Muscle of back (tissue), 13 donors: Measurements from ENCODE around the gene PTHLH. TPM values are rescaled to one million over a fixed set of nuclear protein-coding genes. Genes with fewer than 3 reads are reported as not detected.

Experiments
- DNase-seq, 3 donors: peaks; one replicate each; pipeline versions ENCODE4 v3.0.0 to v3.0.0-alpha.2; 2013
- long read RNA-seq, 9 donors: transcript quantifications; one replicate each; lab custom pipeline, GENCODE V29; 2026
- polyA plus RNA-seq, 10 donors: library from polyadenylated mRNA; unstranded; fragments of 120-200 nt; gene quantifications; one replicate each; pipeline ENCODE4 v1.2.1, GENCODE V29; 2013; ENCODE audit not compliant: insufficient read length in 10 of 10

The PTHLH gene
- 1 to 10 TPM; 1.4 to 8.7 (median 2.6) TPM for polyA plus RNA-seq
- long read RNA-seq, donor 1: 0 reads
- long read RNA-seq, donor 2: 0 reads
- long read RNA-seq, donor 3: 0 reads
- long read RNA-seq, donor 4, partial matches to known transcripts: 0 of 2 reads
- long read RNA-seq, donor 4, other reads (novel, unspliced or antisense): 0 of 2 reads
- long read RNA-seq, donor 5, partial matches to known transcripts: 0 of 1 reads
- long read RNA-seq, donor 5, other reads (novel, unspliced or antisense): 0 of 1 reads
- long read RNA-seq, donor 6, partial matches to known transcripts: 0 of 3 reads
- long read RNA-seq, donor 6, other reads (novel, unspliced or antisense): 0 of 3 reads
- long read RNA-seq, donor 7, partial matches to known transcripts: 0 of 1 reads
- long read RNA-seq, donor 7, other reads (novel, unspliced or antisense): 0 of 1 reads
- long read RNA-seq, donor 8: 0 reads
- long read RNA-seq, donor 9: 0 reads

DNA sequence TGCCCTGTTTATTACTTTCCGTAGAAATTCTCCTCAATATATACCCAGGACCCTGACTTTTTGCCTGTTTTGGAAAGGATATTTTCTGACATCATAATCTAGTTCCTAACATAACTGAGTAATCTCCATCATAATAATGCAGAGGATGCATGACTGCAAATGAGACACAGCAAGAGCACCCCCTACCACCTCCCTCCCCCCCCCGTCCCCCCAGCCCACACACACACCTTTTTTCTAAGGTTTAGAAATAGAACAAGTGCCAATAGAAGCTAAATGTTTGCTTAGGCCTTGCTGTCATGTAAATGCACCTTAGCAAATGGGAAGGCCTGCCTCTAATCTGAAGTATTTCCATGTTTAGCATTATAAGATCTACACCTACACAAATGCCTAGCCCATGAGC, at the start of gene PTHLH:
Gene PTHLH, minus strand, starts transcription at position 13 of the 400 bp plus-strand sequence. CDS start 3,239 bp downstream, outside the sequence.
- DNase-seq: no peak

DNA sequence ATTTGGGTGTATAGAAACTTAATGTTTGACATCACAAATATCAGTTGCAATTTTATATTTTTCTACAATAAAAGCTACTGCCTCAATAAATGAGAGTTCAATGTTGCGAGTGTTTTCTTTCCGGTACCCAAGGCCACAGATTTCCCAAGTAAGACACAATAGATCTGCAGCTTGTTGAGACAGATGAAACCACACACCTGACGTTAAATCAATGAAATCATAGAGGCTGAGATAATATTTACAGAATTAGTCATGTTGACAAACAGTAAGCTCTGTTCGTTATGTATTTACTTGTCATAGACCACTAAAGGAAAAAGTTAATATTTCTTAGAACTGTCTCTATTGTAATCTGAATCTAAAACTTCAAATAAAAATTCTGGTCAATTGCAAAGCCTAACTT, 49.2 kb upstream of the PTHLH start:
- DNase-seq: no peak

DNA sequence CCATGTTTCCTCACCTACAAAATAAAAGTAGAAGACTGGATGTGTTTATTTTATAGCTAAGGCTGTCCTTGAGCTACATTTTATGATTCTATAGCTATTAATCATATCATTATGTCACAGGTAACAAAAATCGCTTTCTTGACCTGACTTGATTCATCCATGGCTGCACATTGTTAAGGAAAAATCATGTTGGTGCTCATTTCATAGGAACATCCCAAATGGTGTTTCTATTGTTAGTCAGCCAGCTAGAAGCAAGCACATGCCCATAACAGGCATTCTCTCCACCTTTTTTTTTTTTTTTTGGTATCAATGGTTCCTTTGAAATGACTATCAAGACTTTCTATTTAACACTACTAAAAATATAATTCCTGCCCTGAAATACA, 45.3 kb upstream of the PTHLH start:
- no peak for DNase-seq

DNA sequence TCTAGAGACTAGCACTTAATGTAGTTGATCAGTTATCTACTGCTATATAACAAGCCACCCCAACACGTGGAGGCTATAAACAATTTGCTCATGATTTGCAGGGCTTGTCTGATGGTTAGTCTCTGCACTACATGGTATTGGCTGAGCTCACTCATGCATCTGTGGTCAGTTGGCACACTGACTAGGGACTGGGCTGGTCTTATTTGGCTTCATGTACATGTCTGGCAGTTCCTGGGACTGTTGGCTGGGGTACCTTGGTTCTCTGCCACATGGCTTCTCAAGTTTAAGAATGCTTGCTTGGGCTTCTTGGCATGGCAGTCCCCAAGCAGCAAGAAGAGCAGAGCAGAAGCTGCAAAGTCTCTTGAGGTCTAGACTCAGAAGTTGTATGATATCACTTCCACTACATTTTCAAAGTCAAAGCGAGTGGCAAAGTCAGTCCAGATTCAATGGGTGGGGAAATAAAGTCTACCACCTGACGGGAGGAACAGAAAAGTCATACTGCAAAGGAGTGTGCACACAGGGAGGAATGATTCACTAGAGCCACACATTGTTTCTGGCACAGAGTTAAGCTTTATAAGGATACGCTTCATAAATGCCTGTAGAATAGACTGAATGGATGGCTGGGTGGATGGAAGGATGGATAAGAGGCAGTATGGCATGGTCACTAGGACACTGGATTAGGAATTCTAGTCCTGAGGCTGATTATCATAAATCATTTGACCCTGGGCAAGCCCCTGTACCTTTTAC, 44.8 kb upstream of the PTHLH start:
- DNase-seq: peak in 1 of 3 donors; percentile 11

DNA sequence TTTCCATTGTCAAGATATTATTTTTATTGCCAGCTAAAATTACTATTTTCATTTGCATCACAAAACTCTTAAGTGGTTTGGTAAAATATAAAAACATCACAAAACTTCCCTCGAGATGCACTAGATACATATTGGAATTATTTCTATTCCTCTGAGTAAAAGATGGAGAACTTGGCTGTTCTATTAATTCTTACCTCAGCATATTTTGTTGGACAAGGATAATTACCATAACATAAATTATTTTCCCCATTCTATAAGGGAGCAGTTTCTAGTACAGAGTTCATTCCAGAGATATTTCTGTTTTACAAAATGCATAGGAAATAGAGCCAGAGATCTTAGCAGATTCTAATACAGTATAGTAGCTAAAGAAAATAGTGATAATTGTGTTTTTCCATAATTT, 42.6 kb upstream of the PTHLH start:
- DNase-seq: no peak

DNA sequence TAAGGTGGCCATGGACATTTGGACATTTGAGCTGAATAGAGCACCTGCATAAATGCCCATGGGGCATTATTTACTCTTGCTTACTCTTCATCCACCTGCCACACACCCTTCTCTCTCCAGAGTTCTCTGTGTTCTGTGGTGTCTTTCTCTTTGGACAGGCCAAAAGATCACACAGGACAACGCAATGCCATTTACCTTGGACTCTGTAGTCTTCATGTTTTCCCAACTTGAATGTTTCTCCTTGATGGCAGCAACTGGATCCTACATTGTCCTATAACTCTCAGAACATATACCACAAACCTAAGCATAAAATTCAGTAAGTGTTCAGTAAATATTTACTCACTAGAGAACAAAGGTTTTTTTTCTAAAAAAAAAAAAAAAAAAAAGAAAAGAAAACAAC, 41.7 kb upstream of the PTHLH start:
- no peak for DNase-seq

DNA sequence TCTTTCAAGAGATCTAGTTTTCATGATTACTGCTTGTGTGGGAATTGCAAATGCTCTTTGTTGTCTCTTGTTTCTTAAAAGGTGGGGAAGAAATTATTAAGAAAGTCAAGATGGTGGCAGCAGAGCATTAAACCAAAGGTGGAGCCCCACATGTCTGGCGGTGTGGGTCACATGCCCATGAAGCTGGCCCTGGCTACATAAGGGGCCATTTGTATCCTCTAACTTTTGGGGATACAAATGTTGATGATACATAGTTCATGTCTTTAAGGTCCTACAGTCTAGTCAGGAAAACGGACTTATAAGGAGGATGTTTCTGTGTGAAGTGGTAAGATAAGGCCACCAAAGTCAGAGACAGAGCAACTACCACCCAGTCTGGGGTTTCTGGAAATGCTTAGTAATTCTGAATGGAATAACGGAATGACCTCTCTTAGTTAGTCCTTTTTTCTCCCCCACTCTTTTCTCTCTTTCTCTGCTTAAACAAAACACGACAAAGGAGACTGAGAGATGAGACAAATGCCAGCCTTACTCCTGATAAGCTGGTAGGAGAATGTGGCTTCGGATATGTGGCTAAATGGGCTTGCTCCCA, 39.9 kb upstream of the PTHLH start:
- no peak for DNase-seq

DNA sequence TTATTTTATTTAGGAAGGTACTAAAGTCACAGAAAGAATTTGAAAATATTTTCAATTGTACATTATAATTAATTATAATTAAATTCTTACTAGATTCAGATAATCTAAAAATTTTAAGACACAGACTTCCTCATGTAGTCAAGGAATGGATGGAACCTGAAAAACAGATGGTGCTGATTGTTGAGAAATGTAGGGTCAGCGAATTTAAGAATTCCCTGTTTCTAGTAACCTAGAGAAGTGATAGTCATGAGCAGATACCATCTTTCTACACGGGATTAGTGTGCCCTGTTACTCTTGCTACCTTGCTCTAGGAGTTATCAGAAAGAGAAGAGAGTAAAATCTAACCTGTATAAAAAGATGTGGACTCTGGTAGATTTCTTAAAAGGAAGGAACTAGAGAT, 37.5 kb upstream of the PTHLH start:
- DNase-seq: no peak

DNA sequence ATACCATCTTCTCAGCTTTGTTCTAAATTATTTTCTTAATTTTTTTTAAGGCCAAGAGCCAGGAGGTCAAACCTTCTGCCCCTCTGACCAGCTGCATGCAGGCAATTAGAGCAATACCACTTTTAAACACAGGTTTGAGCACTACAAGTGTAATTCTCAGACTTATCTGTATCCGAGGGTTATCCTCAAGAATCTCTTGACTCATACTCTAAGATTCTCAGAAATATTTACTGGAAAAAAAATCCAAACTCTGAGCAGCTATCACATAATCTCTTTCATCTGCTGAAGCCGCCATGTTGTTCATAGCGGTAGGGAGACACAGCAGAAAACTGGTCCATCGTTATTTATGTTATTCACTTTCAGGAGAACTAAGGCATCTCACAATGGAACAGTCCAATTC, 27.4 kb upstream of the PTHLH start:
- no peak for DNase-seq

DNA sequence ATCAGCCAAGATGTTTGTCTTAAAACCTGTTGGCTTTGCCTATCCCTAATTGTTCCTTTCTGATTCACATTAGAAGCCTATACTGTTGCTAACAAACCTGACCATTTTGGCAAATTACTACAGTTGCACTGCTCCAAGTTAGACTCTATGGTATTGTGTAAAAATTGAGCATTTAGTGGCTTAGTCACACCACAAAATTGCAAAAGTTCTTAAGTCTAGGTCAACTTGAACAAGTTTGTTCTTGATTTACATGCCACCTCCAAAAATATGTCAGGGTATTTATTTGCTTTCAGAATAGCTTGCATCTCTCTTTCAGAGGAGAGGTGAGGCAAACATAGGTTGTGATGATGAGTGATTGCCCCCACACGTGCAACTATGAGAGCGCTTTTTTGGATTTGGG, 27.0 kb upstream of the PTHLH start:
- no peak for DNase-seq

DNA sequence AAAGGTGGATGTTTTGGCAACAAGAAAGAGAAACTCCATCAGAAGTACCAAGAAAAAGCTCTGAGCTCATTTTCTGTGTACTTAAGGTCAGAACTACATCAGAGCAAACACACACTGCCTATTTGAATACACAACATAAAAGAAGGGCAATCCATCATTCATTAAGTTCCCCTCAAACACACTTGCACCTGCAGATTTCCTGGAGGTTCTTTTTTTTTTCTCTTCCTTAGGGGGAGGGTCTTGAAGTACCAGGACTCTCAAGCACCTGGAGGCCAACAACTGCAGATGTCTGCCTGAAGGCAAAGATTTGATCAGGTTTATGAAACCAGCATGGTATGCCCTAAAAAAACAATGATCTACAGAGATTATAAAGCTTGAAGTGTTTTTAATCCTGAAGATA, 26.1 kb upstream of the PTHLH start:
- no peak for DNase-seq

DNA sequence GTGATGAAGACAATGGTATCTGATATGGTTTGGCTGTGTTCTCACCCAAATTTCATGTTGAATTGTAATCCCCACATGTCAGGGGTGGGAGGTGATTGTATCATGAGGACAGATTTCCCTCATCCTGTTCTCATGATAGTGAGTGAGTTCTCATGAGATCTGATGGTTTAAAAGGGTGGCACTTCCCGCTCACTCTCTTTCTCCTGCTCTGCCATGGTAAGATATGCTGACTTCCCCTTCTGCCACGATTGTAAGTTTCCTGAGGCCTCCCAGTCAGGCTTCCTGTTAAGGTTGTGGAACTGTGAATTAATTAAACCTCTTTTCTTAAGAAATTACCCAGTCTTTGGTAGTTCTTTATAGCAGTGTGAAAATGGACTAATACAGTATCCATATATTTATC, 25.6 kb upstream of the PTHLH start:
- DNase-seq: no peak

DNA sequence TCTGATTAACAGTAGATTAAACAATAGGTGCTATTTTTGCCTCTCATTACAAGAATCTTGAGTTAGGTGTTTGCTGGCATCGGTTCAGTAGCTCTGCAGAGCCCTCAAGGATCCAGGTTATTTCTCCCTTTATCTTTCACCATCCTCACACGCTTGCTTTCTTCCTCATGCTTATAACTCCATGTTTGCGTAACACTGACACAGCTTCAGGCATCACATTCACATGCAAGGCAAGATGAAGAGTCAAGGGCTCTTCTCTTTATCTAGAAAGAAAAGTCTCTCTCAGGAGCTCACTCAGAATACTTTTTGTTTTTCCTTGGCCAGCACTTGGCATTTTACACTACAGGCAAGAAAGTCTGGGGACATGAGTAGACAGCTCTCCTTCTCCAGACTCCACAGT, 24.2 kb upstream of the PTHLH start:
- DNase-seq: no peak

DNA sequence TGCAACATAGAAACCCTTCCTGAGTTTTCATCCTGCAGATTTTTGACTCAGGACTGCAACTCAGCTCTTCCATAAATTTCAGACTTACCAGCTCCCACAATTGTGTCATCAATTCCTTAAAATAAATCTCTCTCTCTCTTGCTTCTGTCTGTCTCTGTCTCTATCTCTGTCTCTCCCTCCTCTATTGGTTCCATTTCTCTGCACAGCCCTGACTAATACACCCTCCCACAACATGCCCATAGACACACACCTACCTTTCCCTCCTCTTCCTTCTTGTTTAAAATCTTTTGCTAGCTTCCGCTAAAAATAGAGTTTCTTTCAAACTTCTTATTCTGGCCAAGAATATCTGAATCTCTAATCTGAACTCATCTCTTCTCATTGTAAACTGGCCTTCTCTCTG, 22.9 kb upstream of the PTHLH start:
- DNase-seq: no peak

DNA sequence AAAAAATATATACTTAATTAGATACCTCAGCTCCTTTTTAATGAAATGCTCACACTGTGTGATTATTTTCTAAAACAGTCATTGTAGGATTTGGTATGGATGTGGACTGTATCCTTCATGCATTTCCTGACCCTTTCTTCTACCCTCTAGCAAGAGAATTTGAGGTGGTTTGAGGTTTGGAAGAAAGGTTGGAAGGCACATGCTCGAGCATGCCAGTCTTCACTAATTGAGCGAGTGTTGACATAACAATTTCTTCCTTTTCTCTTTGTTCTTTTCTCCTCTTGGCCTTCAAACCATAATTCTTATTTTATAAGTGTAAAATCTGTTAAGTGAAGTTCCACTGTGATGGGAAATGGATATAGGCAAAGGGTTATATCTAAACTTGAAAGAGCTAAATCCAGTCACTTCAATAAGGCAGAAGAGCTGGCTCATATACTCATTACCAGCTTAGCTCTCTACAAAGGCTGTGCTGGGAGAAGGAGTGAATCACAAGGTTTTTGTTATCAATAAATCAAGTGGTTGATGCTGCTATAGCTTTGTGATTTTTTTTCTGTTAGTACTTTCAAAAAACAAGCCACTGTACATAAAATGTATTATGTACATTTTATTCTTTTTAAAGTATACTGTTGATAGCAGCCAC, 16.2 kb upstream of the PTHLH start:
- DNase-seq: no peak

DNA sequence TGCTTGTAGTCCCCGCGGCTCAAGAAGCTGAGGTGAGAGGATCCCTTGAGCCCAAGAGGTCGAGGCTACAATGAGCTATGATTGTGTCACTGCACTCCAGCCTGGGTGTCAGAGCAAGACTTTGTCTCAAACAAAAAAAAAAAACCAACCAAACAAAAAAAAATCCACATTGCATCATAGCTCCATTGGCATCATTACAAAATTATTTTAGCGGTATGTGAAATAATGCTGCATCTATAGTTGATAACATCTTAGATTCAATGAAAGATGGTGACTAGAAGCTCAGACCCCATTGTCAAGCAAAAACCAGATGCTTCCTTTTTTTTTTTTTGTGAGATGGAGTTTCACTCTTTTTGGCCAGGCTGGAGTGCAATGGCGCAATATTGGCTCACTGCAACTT, 14.8 kb upstream of the PTHLH start:
- DNase-seq: no peak

DNA sequence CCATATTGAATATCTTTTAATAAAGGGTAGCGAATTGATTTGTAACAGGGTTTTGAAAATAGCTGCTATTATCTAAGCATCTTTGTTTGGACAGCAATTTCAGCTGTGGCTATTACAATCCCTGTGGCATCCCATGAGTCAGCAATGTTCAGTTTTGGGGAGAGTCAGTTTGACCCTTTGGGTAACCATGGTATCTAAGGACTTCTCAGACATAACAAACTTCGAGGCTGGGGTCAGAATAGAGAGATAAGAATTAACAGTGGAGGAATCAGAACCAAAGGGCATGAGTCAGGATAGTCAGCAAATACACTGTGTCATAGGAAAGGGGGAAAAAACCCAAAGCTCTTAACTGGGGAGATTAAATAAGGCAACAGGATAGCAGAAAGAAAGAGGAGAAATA, 11.7 kb upstream of the PTHLH start:
- DNase-seq: peak in 1 of 3 donors; percentile 44

DNA sequence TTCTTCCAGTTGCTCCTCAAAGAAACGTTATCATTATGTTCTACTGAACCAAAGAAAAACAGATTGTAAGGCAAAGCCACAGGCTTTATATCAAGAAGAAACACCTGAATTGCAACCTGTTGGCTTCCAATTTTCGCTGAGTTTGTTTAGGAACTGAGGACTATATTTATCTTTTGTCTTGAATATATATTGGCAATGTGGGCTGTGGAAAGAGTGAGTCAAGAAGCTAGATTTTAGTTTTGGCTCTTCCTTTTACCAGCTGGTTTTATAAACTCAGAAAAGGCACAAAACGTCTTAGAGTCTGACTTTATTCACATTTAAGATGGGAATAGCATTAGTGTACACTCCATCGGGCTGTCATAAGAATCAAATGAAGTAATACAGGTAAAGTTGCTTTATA, 10.4 kb upstream of the PTHLH start:
- DNase-seq: no peak

DNA sequence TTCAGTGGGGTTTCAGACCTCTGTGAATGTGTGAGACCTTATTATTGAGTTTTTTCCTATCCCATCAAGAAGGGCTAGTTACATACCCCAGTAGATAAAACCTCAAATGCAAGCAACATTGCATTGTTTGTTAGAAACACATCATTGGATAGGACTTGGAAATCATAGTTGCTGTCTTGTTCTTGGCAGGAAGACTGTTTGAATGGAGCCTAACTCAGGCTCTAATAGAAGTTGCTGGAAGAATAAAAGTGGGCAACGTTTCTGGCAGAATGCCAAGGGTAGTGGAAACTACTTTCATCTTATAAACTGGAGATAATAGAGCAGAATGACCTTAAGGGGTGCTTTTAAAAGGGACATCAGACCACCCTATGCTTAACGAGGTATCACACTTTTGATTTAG, 9.9 kb upstream of the PTHLH start:
- no peak for DNase-seq

DNA sequence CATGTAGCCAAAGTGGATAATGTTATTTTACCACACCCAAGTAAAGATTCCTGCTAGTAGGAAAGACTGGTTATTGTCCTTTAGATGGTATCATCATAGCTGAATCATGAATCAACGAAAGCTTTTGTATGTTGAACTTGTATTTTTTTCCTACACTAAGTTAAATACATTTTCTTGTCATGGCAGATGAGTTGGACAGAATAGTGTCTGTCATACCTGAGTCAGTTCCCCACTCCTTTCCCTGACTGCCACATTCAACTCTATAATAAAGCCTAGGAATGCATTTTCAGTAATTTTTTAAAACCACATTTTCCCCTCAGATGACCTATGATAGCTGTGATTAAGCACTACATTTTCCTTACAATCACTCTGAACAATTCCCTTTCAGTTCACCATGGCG, 9.3 kb upstream of the PTHLH start:
- DNase-seq: peak in 1 of 3 donors; percentile 59

DNA sequence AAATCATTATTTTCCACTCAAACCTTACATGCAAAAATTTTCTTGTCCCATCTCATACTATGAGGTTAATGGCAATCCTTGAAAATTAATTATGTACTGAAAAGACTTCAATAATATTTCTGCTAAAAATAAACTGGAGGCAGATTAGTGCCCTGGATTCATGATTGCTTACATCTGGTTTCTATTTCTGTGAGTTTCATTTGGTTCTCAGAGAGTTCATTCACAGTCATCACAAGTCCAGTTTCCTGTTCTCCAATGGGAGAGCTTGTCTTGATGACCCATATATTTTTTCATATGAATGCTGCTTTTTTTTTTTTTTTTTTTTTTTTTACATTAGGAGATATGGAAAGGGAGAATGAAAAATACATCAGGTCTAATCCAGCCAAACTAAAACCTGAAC, 6.6 kb upstream of the PTHLH start:
- peak in 2 of 3 donors; percentile 22 for DNase-seq
